GM19239 (cell line): ENCODE results near the gene SPIRE1.
"Not testable (repeated sequence)": the region's sequence is repeated elsewhere in the genome, so short reads cannot be mapped to it uniquely, and the experiment has no call there.

Source experiments
- DNase-seq: peaks from one replicate; pipeline ENCODE4 v3.0.0; 2011; ENCODE audit warnings: low spot score; ENCODE audit not compliant: insufficient read length
- FAIRE-seq: peaks from 2 replicates; lab custom pipeline; 2011; peaks lifted over from hg19 to GRCh38; lab: Jason Lieb, UNC

The SPIRE1 gene

DNA sequence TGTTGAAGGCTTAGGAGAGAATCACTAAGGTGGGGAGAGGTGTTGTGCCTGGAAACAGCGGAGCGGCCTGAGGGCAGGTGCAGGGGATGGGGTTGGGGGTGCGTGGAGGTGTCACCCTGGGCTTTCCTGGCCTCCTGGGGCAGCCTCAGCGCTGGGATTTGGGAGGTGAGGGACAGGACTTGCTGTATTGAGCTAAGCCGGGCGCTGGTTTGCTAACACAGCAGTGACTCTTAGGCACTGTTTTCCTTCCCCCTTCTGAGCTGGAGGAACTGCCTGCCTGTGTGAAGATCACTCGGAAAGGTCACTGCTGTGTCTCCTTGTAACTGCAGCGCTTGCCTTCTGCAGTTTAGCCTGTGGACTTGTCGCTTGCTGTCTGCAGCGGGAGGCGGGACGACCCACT lies 229.0 kb downstream of the SPIRE1 start:
- FAIRE-seq = no peak
- DNase-seq = no peak

DNA sequence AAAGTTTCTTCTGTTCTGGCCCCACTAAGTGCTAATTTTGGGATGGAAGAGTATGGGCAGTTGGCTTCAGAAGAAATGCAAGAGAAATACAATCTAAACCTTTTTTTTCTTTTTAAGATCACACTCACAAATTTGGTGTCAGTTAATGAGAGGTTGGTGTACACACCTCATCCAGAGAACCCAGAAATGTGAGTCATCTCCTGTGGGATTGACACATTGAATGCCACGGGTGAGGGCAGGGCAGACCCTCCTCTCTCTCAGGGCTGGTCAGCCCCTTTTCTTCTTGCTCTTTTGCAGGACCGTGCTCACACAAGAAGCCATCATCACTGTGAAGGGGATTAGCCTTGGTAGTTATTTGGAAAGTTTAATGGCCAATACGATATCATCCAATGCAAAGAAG lies 231.0 kb downstream of the SPIRE1 start:
- no peak for DNase-seq
- FAIRE-seq = no peak

DNA sequence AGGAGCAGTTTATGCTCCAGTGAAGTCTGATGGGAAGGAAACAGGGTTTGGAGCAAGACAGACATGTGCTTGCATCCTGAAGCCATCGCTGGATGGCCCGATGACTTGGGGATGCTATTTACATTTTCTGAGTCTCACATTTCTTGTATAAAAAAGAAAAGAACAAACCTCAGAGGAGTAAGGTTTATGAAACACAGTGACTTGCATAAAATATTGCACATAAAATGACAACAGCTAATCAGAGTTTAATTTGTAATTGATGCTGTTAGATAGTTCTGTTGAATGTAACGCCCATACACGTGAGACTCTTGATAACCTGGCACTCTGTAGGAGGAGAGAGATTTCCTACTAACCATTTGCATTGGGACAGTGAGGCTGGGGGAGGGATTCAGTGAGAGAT lies 233.7 kb downstream of the SPIRE1 start:
- no peak for DNase-seq
- no peak for FAIRE-seq

DNA sequence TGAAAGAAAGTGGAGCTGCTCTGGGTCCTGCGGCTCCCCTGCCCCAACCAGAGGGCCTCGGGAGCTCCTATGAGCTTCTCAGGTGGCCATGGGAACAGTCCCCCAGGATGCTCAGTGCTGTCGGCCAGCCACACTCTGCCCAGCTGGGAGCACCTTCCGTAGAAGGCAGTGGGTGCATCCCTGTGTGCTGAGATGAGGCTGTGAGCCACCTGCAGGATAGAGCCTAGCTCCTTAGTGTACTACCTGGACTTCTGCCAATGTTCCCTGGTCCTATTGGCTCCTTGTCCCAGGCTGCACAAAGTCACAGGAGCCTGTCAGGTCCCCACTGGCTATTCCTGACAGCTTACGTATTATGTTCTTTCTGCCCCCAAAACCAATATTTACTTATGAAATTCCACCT lies 234.1 kb downstream of the SPIRE1 start:
- no peak for FAIRE-seq
- DNase-seq = no peak

DNA sequence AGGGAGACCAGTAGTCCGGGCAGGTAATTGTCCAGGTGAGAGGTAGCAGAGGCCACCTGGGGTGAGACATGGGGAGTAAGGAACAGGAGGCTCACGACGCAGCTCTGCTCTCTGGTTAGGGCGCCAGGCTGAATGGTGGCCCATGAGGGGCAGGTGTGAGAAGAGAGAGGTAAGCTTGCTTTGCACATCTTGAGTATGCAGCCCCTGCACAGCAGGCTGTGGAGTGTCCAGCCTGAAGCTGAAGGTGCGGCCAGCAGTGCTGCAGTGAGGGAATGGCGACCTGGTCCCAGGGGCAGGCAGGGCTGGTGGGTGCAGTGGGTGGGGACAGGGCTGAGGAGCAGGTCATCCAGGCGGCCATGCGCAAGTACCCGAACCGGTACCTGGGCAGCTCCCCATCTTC lies 234.5 kb downstream of the SPIRE1 start:
- FAIRE-seq (no peak), DNase-seq (no peak)

DNA sequence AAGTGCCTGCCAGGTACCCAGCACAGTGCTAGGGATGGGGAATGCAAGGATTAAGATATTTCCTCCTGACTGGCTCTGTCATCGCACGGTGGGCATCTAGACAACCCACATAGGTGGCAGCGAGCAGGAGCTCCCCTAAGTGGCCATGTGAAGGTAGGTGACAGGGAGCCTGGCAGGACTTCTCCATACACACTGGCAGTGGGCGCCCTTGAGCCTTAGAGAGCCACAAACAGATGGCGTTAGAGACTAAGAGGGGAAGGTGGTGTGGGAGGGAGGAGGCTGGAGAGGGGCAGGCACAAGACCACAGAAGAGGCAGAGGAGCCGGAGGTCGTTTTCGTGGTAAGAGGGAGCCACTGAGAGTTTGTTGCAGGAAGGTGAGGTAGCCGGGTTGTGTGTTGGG lies 235.0 kb downstream of the SPIRE1 start:
- FAIRE-seq (no peak), DNase-seq (no peak)

DNA sequence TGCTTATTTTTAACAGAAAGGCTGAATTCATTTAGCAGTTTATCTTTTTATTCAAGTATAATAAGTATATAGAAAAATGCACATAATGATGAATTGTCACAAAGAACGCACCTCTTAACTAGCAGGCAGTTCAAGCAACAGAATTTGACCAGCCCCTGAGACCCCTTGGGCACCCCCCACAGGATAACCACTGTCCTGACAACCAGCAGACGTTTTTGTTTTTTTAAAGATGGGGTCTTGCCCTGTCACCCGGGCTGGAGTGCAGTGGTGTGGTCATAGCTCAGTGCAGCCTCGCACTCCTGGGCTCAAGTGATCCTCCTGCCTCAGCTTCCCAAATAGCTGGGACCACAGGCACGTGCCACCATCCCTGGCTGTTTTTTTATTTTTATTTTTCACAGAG lies 236.2 kb downstream of the SPIRE1 start:
- no peak for DNase-seq
- no peak for FAIRE-seq

DNA sequence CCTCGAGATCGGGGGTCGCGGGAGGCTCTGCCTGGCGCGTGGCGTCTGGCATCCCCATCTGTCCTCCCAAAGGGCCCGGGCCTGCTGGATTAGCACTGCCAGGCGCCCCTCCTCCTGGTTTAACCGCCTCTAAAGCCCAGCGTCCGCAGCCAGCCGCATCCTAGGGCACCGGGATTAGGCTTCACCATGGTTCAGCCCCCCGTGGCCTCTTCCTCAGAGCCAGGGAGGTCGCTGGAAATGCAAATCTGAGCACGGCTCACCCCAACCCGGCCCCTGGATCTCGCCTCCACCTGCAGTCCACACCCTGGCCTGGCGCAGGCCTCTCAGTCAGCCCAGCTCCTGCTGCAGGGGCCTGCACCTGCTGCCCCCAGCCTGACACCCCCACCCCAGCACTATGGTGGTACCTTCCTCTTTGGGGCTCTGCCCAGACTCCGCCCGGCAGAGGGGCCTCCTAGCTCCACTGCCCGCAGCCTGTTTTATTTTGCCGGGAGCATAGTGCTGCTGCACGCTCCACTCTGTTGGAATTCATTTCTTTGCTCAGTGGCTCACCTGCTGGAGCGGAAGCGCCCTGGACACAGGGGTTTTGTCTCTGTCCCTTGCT lies 237.0 kb downstream of the SPIRE1 start:
- FAIRE-seq (no peak), DNase-seq (peak; percentile 30)

DNA sequence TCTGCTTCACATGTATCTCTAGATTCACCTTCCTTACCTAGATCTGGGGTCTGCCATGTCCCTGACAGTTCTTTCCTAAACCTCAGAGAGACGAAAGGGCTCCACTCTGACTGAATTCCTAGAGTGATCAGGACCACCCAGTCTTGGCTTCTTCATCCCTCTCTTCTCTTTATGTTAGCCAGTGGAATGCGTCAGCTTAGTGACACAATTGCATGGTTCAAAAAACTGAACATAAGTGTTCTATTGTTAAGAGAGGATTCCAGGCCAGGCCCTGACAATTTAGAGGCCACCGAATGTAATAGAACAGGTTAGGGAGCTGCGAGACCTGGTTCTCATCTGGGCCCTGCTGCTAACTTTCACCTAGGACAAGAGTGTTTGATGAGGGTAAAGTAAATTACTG lies 240.2 kb downstream of the SPIRE1 start:
- DNase-seq = no peak
- no peak for FAIRE-seq

DNA sequence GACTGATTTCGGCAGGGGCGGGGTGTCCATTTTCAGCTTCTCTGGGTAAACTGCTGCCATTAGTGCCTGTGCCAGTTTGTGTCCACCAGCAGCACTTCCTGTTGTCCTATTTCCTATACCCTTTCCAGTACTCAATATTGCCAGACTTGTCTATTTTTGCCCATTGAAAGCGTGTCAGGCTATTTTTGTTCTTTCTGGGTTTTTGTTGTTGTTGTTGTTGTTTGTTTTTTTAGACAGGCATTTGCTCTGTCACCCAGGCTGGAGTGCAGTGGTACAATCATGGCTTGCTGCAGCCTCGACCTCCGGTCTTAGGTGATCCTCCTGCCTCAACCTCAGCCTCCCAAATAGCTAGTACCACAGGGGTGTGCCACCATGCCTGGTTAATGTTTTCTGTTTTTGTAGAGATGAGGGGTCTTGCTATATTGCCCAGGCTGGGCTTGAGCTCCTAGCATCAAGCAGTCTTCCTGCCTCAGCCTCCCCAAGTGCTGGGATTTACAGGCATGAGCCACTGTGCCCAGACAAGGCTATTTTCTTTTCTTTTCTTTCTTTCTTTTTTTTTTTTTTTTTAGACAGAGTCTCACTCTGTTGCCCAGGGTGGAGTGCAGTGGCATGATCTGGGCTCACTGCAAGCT lies 241.7 kb downstream of the SPIRE1 start:
- no peak for FAIRE-seq

DNA sequence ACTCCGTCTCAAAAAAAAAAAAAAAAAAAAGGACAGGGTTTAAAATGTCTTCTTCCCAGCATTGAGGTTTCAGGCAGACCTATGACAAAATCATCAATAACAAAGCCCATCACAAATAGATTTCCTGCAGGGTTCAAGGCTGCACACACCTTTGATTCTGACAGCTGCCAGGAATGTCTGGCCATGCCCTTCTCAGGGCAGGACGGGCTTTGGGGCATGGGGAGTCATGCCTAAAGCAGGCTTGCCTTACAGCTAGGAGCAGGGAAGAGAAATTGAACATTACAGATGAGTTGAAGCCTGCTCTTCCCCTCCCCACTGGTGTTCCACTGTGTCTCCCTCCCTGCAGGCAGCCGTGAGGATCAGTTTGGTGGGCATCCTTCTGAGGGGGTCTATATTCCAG lies 246.5 kb downstream of the SPIRE1 start:
- FAIRE-seq (no peak), DNase-seq (no peak)

More for the DNA sequence above, 241.7 kb downstream of the SPIRE1 start:
- DNase-seq = no peak

DNA sequence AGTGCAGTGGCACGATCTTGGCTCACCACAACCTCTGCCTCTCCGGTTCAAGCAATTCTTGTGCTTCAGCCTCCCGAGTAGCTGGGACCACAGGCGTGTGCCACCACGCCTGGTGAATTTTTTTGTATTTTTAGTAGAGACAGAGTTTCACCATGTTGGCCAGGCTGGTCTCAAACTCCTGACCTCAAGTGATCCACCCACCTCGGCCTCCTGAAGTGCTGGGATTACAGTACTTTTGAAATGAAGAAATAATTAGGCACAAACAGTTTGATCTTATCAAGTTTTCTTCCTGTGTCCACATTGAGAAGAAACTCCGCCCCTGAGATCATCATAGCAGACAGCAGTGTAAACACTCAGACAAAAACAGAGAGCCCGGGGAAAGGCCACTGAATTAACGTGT lies 247.2 kb downstream of the SPIRE1 start:
- DNase-seq, FAIRE-seq: not testable (repeated sequence)

DNA sequence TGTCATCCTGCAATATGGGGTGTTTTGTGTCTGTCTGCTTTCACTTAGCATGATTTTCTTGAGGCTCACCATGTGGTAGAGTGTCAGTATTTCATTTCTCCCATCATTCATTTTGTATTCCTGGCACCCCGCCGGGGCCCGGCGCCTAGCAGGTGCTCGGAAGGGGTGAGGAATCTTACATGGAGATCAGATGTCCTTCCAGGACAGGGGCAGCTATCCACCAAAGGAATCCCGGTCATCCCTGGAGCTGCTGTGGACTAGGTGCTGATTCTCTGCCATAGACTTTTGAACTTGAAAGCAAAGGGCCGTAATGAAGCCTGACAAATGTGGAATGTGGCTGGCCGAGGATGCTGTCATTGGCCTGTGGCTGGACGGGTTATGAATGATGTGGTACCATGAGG lies 247.8 kb downstream of the SPIRE1 start:
- DNase-seq = no peak
- no peak for FAIRE-seq

DNA sequence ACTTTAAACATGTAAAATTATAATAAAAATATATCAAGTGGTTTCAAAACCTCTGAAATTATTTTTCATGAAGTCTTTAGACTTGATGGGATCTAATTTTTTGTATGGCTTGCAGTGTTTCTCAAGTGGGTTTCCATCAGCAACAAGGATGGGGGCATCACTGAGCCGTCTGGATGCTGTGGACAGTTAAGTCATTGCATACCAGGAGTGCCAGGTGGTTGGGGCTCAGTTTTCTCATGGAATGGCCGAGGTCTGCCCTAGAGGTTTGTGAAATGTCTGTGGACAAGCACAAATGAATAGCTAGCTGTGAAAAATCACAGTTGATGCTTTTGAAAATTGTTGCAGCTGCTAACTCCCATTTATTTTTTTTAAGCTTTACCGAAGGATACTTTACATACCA lies 248.4 kb downstream of the SPIRE1 start:
- FAIRE-seq = no peak
- no peak for DNase-seq

DNA sequence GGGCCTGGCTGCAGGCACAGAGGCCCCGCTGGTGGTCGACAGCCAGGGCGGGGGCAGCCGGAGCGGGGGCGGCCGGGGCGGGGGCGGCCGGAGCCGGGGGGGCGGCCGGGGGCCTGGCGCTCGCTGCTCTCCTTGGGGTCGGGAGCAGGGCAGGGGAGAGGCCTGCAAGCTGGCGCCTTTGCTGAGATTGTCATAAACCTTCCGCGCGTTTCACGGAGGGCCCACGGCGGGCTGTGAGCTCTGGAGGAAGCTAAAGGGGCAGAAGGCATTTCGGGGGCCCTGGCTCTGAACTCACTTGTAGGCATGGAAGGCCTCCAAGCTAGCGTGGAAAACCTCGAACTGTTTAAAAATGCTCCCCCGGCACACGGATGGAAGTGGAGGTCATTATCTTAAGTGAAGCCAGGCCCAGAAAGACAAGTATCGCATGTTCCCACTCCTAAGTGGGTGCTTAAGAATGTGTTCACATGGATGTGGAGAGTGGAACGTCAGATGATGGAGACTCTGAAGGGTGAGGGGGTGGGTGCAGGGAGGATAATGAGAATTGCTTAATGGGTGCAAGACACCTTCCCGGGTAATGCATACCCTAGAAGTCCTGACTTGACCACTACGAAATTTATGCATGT lies 249.5 kb downstream of the SPIRE1 start:
- DNase-seq (no peak), FAIRE-seq (no peak)

DNA sequence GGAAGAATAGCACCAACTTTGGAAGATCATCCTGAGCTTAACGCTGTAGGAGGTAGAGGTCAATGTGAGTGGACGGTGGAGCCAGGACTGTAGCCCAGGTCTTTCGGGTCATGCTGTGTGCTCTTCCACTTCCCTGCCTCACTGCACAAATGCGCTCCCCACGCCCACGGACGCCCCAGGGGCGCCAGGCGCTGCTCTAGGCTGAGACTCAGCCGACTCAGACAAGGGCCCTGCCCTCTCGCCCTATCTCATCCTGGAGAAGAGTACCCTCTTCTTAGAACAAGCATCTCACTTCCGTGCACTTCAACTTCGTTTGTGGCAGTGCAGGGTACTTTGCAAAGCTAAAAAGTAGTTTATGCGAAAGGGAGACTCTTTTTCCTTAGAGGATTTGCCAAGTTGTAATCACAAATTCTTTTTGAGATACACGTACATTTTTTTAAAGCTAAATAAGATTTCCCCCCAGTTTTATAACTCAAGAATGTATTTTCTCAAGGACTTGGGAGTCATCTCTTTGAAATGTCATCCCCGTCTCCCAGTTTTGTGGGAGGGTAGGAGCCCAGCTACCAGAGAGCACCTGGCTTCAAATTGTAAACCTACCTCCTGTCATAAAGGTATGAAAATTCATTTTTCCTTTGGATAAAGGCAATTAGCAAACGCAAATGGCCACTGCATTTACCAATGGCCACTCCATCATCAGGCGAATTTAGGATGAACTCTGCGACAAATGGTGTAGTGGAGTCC lies 251.4 kb downstream of the SPIRE1 start:
- DNase-seq (no peak), FAIRE-seq (no peak)

DNA sequence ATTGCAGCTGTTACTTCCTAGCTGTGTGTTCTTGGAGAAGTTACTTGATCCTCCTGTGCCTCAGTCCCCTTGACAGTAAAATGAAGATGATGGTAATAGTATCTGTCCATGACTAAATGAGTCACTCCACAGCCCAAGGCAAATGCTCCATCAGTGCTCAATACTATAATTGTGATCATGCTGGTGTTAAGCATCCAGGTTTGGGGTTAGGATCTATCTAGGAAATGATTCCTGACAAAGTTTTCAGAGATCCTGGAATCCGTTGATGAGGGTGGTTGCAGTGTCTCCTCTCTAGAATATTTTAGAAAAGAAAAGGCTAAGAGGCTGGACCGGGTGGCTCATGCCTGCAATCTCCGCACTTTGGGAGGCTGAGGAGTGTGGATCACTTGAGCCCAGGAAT lies 252.8 kb downstream of the SPIRE1 start:
- FAIRE-seq = no peak
- no peak for DNase-seq

DNA sequence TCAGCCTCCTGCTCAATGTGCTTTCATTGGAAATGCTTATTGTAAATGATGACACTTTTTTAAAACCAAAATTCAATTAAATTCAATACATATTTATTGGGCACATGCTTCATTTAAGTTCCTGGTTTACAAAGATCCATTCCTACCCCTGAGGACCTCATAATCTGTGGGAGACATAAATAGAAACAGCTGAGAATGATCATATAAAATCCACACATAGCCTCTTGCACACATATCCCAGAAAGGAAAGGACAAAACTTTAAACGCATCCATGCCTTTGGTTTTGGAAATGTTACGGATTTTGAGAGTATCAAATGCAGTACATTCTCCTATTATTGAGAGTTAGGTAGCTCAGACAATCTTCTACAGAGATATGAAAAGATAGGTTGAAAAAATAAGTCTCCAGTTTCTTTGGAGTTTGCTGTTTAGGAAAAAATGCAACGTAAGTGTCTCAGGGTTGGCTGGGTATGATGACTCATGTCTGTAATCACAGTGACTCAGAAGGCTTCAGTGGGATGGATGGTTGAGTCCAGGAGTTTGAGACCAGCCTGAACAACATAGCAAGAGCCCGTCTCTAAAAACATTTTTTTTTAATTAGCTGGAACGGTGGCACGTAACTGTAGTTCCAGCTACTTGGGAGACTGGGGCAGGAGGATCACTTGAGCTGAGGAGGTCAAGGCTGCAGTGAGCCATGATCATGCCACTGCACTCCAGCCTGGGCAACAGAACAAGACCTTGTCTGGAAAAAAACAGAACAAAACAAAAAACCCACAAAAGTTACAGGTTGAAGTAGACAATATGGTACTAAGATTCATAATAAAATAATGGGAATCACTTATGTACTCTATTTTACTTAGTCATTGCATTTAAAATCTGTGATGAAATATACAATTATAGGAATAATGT lies 254.1 kb downstream of the SPIRE1 start:
- FAIRE-seq (no peak), DNase-seq (no peak)

DNA sequence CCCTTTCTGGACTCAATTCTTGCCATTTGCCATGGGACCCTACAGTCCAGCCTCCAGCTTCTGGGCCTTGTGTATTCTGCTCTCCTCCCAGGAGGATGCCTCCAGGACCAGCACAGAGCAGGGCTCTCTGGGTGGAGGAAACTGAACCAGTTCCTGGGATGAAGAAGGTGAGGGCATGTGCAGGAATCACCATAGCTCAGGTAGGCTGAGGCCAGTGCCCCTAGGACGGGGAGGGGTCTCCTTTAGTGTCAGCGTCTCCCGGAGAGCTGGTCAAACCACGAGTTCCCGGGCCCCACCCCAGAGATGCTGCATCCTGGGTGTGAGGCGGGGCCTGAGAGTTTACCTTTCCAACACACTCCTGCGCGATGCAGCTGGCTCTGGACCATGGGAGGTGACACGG lies 256.0 kb downstream of the SPIRE1 start:
- FAIRE-seq (no peak), DNase-seq (no peak)

DNA sequence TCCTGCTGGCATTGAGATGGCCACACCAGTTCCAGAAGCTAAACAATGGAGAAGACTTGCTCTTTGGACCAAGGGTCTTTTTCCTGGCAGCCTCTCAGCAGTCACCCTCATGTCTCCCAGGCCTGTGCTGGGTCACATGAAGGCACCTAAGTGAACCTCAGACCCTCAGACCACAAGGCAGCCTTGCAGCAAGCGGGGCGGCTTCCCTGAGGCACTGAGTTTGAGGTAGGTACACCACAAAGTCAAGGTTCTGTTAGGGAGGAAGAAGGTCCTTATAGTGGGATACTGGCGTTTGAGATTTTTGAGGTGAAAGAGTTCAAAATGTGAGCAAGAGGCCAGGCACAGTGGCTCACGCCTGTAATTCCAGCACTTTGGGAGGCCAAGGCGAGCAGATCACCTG lies 258.7 kb downstream of the SPIRE1 start:
- DNase-seq (no peak), FAIRE-seq (no peak)
